GM12892 (cell line): Measurements from ENCODE around the gene R3HDM2.

ENCODE experiments used
- POLR2A ChIP-seq: IDR thresholded peaks from 2 replicates; pipeline ENCODE4 v1.6.1; 2011; ENCODE audit warnings: low read depth, low read length, control low read depth
- POLR2AphosphoS5 ChIP-seq: IDR thresholded peaks from 2 replicates; pipeline ENCODE4 v1.6.1; 2011; ENCODE audit warnings: low read depth, low read length, control low read depth
- TAF1 ChIP-seq: IDR thresholded peaks from 2 replicates; pipeline ENCODE4 v1.6.1; 2011; ENCODE audit warnings: low read depth, mild to moderate bottlenecking, control low read depth, low read length, borderline replicate concordance

DNA sequence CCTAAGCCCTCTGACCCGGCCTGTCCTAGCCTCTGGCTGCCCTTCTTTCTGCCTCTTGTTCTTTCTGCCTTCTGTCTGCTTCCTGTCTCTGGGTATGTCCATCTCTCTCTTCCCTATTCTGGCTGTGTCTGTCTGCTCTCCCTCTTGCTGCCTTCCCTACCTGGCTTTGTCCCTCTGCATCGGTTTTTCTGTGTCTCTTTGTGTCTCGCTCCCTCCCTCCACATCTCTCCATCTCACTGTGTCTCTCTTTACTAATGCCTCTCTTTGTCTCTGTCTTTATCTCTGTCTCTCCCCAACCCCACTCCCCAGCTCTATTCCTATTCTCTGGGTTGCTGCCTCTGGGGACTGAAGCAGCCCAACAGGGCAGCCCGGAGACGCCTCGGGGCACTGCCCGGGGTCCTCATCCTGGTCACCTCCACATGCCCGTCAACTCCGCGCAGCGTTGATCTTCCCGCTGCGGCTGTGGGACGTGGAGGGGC lies 191.2 kb downstream of the R3HDM2 start:
- TF ChIP-seq POLR2A (no peak), POLR2AphosphoS5 (no peak), TAF1 (no peak)
